ENCODE data around the gene HS1BP3. TPM values are rescaled to one million over a fixed set of nuclear protein-coding genes. Genes with fewer than 3 reads are reported as not detected.

HS1BP3 gene
- total and polyA plus RNA-seq, 2 of the 4 experiments (the other 2 are of a cell fraction), result 9.0 to 14.8 TPM

DNA sequence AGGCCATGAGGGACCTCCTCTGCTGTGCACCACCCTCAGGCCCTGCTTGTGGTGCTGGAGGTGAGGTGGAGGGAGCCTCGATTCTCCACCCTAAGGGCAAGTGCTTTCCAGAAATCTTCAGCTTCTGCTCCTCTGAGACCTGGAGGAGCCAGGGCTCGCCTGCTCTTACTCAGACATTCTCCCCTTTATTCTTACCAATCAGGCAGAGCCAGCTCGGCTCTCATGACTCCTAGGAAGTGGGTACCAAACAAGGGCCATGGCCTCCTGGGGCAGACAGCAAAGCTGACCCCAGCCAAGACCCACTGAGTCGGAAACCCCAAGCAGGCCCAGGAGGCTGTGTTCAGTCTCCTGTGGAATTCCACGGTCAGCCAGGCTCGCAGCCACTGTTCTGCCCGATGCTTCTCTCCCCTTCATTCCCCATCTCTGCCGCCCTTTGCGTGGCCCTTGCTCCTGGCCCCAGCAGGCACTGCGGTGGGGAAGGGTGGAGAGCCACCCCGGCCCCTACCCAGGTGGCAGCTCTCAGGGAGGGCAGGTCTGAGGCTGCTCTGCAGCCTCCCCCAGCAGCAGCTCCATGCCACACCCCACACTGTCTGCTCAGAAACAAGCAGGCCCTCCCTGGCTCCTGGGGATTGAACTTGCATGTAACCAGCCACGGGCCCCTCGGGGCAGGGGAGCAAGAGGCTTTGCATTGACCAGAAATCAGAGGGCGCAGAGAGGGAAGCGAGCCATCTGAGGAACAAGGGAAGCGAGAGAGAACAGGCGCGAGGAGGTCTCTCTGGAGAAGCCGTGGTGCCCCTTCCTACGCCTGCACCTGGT lies 24.0 kb downstream of the HS1BP3 start:
- Histone ChIP-seq H3K4me3 (ENCODE audit: insufficient read depth, low read depth, low read length) (no peak overlapping the region), H3K14ac (replicated peaks; ENCODE audit: low read depth, low read length) (no peak overlapping the region), H3K9me1 (ENCODE audit: insufficient read depth, low read length) (no peaks in the 10 kb centered on the region), H4K8ac (ENCODE audit: low read depth in 2 of 2, low read length in 2 of 2) (no peak overlapping the region), H2BK5ac (ENCODE audit: low read depth, low read length, poor library complexity, severe bottlenecking) (no peak overlapping the region), H3K9me3 (ENCODE audit: control insufficient read depth, insufficient read depth, low read length) (no peaks in the 10 kb centered on the region), H3K36me3 (ENCODE audit: control insufficient read depth, insufficient read depth, low read length) (peaks cover 24% of the 10 kb centered on the region), H3K4me2 (ENCODE audit: low read depth, low read length) (no peak overlapping the region), H3K56ac (ENCODE audit: extremely low read depth, insufficient read depth, low read length) (no peak overlapping the region), H3K18ac (ENCODE audit: low read depth, low read length) (no peak overlapping the region), H4K91ac (ENCODE audit: insufficient read depth, low read depth, low read length) (no peak overlapping the region), H4K5ac (ENCODE audit: low read depth, low read length) (no peak overlapping the region), H3K9ac (ENCODE audit: low read depth, low read length) (no peak overlapping the region), H3K79me1 (ENCODE audit: low read depth in 1 of 2, low read length in 2 of 2) (no peaks in the 10 kb centered on the region), H2AFZ (replicated peaks; ENCODE audit: low read length, poor library complexity) (no peak overlapping the region), H2AK5ac (ENCODE audit: low read depth, low read length) (no peak overlapping the region), H4K20me1 (ENCODE audit: insufficient read depth, low read length) (no peaks in the 10 kb centered on the region), H2BK15ac (ENCODE audit: low read depth, low read length) (no peak overlapping the region), H3K4me1 (ENCODE audit: control insufficient read depth, insufficient read depth, low read length) (peaks cover 2% of the 10 kb centered on the region; the same call in 1 of the 2 replicates), H2BK120ac (ENCODE audit: low read depth, low read length) (no peak overlapping the region), H2AK9ac (replicated peaks; ENCODE audit: low read depth, low read length, poor library complexity) (no peak overlapping the region), H3K4ac (ENCODE audit: low read depth, low read length) (no peak overlapping the region), H3K27ac (ENCODE audit: insufficient read depth, low read length) (no peak overlapping the region), H3K27me3 (ENCODE audit: control insufficient read depth, insufficient read depth, low read length) (no peaks in the 10 kb centered on the region), H2BK20ac (ENCODE audit: low read depth, low read length) (no peak overlapping the region), H3K23ac (ENCODE audit: low read depth, low read length) (no peak overlapping the region)
- dilution Hi-C loops (cut with HindIII; ENCODE audit: low sequenced_read_pairs, unreplicated experiment), result loop anchor here (25.0 kb wide), 1 partner anchor 240 kb away; no protein-coding TSS in a partner anchor
- POLR2A ChIA-PET (ENCODE audit: unreplicated experiment), result no interaction called here
- no TSS peak for BruUV-seq (replicated peaks)
- ATAC-seq (ENCODE audit: low read depth), result no peak
- in situ Hi-C loops (cut with MboI; ENCODE audit: low sequenced_read_pairs), result no loop called here
- CTCF ChIA-PET, result no interaction called here
- TF ChIP-seq MXI1 (IDR thresholded peaks at IDR 0.05; ENCODE audit: borderline replicate concordance, low read depth, low read length) (no peak), BHLHE40 (IDR thresholded peaks at IDR 0.05; ENCODE audit: low read depth, low read length) (no peak), MAZ (IDR thresholded peaks at IDR 0.05; ENCODE audit: borderline replicate concordance, low read depth, low read length) (no peak), MAFK (IDR thresholded peaks at IDR 0.05; ENCODE audit: low read depth, low read length) (no peak), RAD21 (IDR thresholded peaks at IDR 0.05; ENCODE audit: low read length) (no peak), NFE2L2 (IDR thresholded peaks at IDR 0.05; ENCODE audit: low read depth, low read length) (no peak)
- 96% methylated on average over 8 of the region's 20 CpGs; no CpG with 5 or more reads in 1 of the 2 experiments for WGBS, 2 experiments (ENCODE audit: extremely low coverage in 2 of 2, insufficient read length in 1 of 2)
- DNase-seq, result no peak
- intact Hi-C loops (cut with micrococcal nuclease), result no loop called here
